ENCODE data around the gene THAP3.
A peak's percentile ranks its signal among the peaks of the same experiment; 100 is the strongest.

Gene THAP3

GRCh38 chr1:6596886-6597776 lies 27.5 kb upstream of the THAP3 start:
- no peak overlapping the region for H3K4me3 ChIP-seq (ENCODE audit: low read depth, low read length)
- no peak for TF ChIP-seq CTCF (IDR thresholded peaks at IDR 0.05; ENCODE audit: borderline replicate concordance, insufficient read depth, low read depth, low read length)

GRCh38 chr1:6597777-6598131 lies 26.9 kb upstream of the THAP3 start:
- no peak overlapping the region for H3K4me3 ChIP-seq (ENCODE audit: low read depth, low read length)
- no peak for TF ChIP-seq CTCF (IDR thresholded peaks at IDR 0.05; ENCODE audit: borderline replicate concordance, insufficient read depth, low read depth, low read length)

GRCh38 chr1:6599141-6599975 lies 25.3 kb upstream of the THAP3 start:
- H3K4me3 ChIP-seq (ENCODE audit: low read depth, low read length) = peak overlapping the region; percentile 7
- no peak for TF ChIP-seq CTCF (IDR thresholded peaks at IDR 0.05; ENCODE audit: borderline replicate concordance, insufficient read depth, low read depth, low read length)

- H3K4me3 ChIP-seq (ENCODE audit: low read depth, low read length) = peak overlapping the region; percentile 93
These were observed 24.7 kb upstream of the THAP3 start for GRCh38 chr1:6599991-6600390.

- peak overlapping the region; percentile 93 for H3K4me3 ChIP-seq (ENCODE audit: low read depth, low read length)
- TF ChIP-seq CTCF (IDR thresholded peaks at IDR 0.05; ENCODE audit: borderline replicate concordance, insufficient read depth, low read depth, low read length) = no peak
These were observed 24.1 kb upstream of the THAP3 start for GRCh38 chr1:6600410-6601048.

- no peak for TF ChIP-seq CTCF (IDR thresholded peaks at IDR 0.05; ENCODE audit: borderline replicate concordance, insufficient read depth, low read depth, low read length)
- H3K4me3 ChIP-seq (ENCODE audit: low read depth, low read length) = peak overlapping the region; percentile 93
These were observed 23.4 kb upstream of the THAP3 start for GRCh38 chr1:6601049-6601922.
